ENCODE measurements around the gene USP17L22. TPM values are rescaled to one million over a fixed set of nuclear protein-coding genes. Genes with fewer than 3 reads are reported as not detected.
A peak's percentile ranks its signal among the peaks of the same experiment; 100 is the strongest.
"Not testable (repeated sequence)": the region's sequence is repeated elsewhere in the genome, so short reads cannot be mapped to it uniquely, and the experiment has no call there.

Gene USP17L22, protein sequence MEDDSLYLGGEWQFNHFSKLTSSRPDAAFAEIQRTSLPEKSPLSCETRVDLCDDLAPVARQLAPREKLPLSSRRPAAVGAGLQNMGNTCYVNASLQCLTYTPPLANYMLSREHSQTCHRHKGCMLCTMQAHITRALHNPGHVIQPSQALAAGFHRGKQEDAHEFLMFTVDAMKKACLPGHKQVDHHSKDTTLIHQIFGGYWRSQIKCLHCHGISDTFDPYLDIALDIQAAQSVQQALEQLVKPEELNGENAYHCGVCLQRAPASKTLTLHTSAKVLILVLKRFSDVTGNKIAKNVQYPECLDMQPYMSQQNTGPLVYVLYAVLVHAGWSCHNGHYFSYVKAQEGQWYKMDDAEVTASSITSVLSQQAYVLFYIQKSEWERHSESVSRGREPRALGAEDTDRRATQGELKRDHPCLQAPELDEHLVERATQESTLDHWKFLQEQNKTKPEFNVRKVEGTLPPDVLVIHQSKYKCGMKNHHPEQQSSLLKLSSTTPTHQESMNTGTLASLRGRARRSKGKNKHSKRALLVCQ
- total RNA-seq = not detected in 2 replicates

DNA sequence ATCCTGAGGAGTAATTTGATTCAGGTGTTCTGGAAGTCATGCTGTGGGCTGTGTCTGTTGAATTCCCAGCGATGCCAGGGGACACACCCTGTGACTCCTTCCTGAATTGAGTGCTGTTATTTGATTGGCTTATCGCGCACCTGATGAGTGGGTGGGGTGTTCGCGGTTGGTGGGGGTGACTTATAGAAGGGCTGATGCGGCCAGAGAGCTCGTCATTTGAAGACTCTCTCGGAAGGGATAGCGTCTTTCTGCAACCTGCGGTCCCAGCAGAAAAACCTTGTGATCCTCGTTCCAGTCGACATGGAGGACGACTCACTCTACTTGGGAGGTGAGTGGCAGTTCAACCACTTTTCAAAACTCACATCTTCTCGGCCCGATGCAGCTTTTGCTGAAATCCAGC is at the start of gene USP17L22:
Gene USP17L22, plus strand, starts transcription at position 301 of the 400 bp plus-strand sequence. Its CDS starts 0 bp downstream, at position 301.
- not testable (repeated sequence) for H3K27me3 ChIP-seq (ENCODE audit: control insufficient read depth, insufficient read depth, low read length); FAIRE-seq; DNase-seq (ENCODE audit: low read depth); H3K4me3 ChIP-seq (ENCODE audit: low read depth, low read length); H3K36me3 ChIP-seq (ENCODE audit: control insufficient read depth, insufficient read depth, low read length)

DNA sequence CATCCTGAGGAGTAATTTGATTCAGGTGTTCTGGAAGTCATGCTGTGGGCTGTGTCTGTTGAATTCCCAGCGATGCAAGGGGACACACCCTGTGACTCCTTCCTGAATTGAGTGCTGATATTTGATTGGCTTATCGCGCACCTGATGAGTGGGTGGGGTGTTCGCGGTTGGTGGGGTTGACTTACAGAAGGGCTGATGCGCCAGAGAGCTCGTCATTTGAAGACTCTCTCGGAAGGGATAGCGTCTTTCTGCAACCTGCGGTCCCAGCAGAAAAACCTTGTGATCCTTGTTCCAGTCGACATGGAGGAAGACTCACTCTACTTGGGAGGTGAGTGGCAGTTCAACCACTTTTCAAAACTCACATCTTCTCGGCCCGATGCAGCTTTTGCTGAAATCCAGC is 47.6 kb upstream of the USP17L22 start, which contains the start of gene USP17L12:
Gene USP17L12, plus strand, starts transcription at position 301 of the 400 bp plus-strand sequence. Its CDS starts 0 bp downstream, at position 301.
- H3K27me3 ChIP-seq (ENCODE audit: control insufficient read depth, insufficient read depth, low read length); DNase-seq (ENCODE audit: low read depth); H3K36me3 ChIP-seq (ENCODE audit: control insufficient read depth, insufficient read depth, low read length); FAIRE-seq; H3K4me3 ChIP-seq (ENCODE audit: low read depth, low read length): not testable (repeated sequence)

DNA sequence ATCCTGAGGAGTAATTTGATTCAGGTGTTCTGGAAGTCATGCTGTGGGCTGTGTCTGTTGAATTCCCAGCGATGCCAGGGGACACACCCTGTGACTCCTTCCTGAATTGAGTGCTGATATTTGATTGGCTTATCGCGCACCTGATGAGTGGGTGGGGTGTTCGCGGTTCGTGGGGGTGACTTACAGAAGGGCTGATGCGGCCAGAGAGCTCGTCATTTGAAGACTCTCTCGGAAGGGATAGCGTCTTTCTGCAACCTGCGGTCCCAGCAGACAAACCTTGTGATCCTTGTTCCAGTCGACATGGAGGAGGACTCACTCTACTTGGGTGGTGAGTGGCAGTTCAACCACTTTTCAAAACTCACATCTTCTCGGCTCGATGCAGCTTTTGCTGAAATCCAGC is 42.8 kb upstream of the USP17L22 start, which contains the start of gene USP17L13:
Gene USP17L13, plus strand, starts transcription at position 301 of the 400 bp plus-strand sequence. Its CDS starts 0 bp downstream, at position 301.
- H3K4me3 ChIP-seq (ENCODE audit: low read depth, low read length); FAIRE-seq; H3K27me3 ChIP-seq (ENCODE audit: control insufficient read depth, insufficient read depth, low read length); H3K36me3 ChIP-seq (ENCODE audit: control insufficient read depth, insufficient read depth, low read length); DNase-seq (ENCODE audit: low read depth): not testable (repeated sequence)

DNA sequence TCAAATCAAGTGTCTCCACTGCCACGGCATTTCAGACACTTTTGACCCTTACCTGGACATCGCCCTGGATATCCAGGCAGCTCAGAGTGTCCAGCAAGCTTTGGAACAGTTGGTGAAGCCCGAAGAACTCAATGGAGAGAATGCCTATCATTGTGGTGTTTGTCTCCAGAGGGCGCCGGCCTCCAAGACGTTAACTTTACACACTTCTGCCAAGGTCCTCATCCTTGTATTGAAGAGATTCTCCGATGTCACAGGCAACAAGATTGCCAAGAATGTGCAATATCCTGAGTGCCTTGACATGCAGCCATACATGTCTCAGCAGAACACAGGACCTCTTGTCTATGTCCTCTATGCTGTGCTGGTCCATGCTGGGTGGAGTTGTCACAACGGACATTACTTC is 37.2 kb upstream of the USP17L22 start:
- not testable (repeated sequence) for H3K36me3 ChIP-seq (ENCODE audit: control insufficient read depth, insufficient read depth, low read length); H3K4me3 ChIP-seq (ENCODE audit: low read depth, low read length); H3K27me3 ChIP-seq (ENCODE audit: control insufficient read depth, insufficient read depth, low read length); FAIRE-seq; DNase-seq (ENCODE audit: low read depth)

DNA sequence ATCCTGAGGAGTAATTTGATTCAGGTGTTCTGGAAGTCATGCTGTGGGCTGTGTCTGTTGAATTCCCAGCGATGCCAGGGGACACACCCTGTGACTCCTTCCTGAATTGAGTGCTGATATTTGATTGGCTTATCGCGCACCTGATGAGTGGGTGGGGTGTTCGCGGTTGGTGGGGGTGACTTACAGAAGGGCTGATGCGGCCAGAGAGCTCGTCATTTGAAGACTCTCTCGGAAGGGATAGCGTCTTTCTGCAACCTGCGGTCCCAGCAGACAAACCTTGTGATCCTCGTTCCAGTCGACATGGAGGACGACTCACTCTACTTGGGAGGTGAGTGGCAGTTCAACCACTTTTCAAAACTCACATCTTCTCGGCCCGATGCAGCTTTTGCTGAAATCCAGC is 33.3 kb upstream of the USP17L22 start, which contains the start of gene USP17L15:
Gene USP17L15, plus strand, starts transcription at position 301 of the 400 bp plus-strand sequence. Its CDS starts 0 bp downstream, at position 301.
- not testable (repeated sequence) for H3K27me3 ChIP-seq (ENCODE audit: control insufficient read depth, insufficient read depth, low read length); H3K4me3 ChIP-seq (ENCODE audit: low read depth, low read length); H3K36me3 ChIP-seq (ENCODE audit: control insufficient read depth, insufficient read depth, low read length); FAIRE-seq; DNase-seq (ENCODE audit: low read depth)

DNA sequence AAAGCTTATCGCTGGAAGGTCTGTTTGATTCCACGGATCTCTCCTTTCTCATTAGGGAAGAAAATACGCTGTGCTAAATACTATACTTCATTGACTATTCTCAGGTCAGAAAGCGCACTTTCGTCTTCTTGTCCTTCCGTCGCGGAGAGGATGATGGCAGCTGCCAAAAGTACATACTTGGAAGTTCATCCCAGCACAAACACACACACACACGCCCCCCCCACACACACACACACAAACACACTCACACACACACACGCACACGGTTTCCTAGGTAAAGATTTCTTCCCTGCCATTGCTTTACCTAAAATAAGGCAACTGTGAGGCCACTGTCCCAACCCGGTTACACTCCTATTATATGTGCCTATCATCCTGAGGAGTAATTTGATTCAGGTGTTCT is 29.0 kb upstream of the USP17L22 start:
- peak; percentile 99 for FAIRE-seq

DNA sequence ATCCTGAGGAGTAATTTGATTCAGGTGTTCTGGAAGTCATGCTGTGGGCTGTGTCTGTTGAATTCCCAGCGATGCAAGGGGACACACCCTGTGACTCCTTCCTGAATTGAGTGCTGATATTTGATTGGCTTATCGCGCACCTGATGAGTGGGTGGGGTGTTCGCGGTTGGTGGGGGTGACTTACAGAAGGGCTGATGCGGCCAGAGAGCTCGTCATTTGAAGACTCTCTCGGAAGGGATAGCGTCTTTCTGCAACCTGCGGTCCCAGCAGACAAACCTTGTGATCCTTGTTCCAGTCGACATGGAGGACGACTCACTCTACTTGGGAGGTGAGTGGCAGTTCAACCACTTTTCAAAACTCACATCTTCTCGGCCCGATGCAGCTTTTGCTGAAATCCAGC is 23.8 kb upstream of the USP17L22 start, which contains the start of gene USP17L17:
Gene USP17L17, plus strand, starts transcription at position 301 of the 400 bp plus-strand sequence. Its CDS starts 0 bp downstream, at position 301.
- FAIRE-seq; H3K27me3 ChIP-seq (ENCODE audit: control insufficient read depth, insufficient read depth, low read length); H3K4me3 ChIP-seq (ENCODE audit: low read depth, low read length); DNase-seq (ENCODE audit: low read depth); H3K36me3 ChIP-seq (ENCODE audit: control insufficient read depth, insufficient read depth, low read length): not testable (repeated sequence)

More for the DNA sequence above, 29.0 kb upstream of the USP17L22 start:
- H3K4me3 ChIP-seq (ENCODE audit: low read depth, low read length); H3K36me3 ChIP-seq (ENCODE audit: control insufficient read depth, insufficient read depth, low read length); H3K27me3 ChIP-seq (ENCODE audit: control insufficient read depth, insufficient read depth, low read length); DNase-seq (ENCODE audit: low read depth): not testable (repeated sequence)

DNA sequence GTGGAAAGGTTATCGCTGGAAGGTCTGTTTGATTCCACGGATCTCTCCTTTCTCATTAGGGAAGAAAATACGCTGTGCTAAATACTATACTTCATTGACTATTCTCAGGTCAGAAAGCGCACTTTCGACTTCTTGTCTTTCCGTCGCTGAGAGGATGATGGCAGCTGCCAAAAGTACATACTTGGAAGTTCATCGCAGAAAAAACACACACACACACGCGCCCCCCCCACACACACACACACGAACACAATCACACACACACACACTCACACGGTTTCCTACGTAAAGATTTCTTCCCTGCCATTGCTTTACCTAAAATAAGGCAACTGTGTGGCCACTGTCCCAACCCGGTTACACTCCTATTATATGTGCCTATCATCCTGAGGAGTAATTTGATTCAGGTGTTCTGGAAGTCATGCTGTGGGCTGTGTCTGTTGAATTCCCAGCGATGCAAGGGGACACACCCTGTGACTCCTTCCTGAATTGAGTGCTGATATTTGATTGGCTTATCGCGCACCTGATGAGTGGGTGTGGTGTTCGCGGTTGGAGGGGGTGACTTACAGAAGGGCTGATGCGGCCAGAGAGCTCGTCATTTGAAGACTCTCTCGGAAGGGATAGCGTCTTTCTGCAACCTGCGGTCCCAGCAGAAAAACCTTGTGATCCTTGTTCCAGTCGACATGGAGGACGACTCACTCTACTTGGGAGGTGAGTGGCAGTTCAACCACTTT is 19.3 kb upstream of the USP17L22 start, which contains the start of gene USP17L18:
Gene USP17L18, plus strand, starts transcription at position 678 of the 728 bp plus-strand sequence. Its CDS starts 0 bp downstream, at position 678.
- DNase-seq (ENCODE audit: low read depth); H3K4me3 ChIP-seq (ENCODE audit: low read depth, low read length); H3K27me3 ChIP-seq (ENCODE audit: control insufficient read depth, insufficient read depth, low read length); H3K36me3 ChIP-seq (ENCODE audit: control insufficient read depth, insufficient read depth, low read length): not testable (repeated sequence)
- peak; percentile 96 for FAIRE-seq

DNA sequence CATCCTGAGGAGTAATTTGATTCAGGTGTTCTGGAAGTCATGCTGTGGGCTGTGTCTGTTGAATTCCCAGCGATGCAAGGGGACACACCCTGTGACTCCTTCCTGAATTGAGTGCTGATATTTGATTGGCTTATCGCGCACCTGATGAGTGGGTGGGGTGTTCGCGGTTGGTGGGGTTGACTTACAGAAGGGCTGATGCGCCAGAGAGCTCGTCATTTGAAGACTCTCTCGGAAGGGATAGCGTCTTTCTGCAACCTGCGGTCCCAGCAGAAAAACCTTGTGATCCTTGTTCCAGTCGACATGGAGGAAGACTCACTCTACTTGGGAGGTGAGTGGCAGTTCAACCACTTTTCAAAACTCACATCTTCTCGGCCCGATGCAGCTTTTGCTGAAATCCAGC is 14.3 kb upstream of the USP17L22 start, which contains the start of gene USP17L19:
Gene USP17L19, plus strand, starts transcription at position 301 of the 400 bp plus-strand sequence. Its CDS starts 0 bp downstream, at position 301.
- not testable (repeated sequence) for H3K27me3 ChIP-seq (ENCODE audit: control insufficient read depth, insufficient read depth, low read length); FAIRE-seq; H3K36me3 ChIP-seq (ENCODE audit: control insufficient read depth, insufficient read depth, low read length); H3K4me3 ChIP-seq (ENCODE audit: low read depth, low read length); DNase-seq (ENCODE audit: low read depth)

DNA sequence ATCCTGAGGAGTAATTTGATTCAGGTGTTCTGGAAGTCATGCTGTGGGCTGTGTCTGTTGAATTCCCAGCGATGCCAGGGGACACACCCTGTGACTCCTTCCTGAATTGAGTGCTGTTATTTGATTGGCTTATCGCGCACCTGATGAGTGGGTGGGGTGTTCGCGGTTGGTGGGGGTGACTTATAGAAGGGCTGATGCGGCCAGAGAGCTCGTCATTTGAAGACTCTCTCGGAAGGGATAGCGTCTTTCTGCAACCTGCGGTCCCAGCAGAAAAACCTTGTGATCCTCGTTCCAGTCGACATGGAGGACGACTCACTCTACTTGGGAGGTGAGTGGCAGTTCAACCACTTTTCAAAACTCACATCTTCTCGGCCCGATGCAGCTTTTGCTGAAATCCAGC is 9.6 kb upstream of the USP17L22 start, which contains the start of gene USP17L20:
Gene USP17L20, plus strand, starts transcription at position 301 of the 400 bp plus-strand sequence. Its CDS starts 0 bp downstream, at position 301.
- not testable (repeated sequence) for FAIRE-seq; DNase-seq (ENCODE audit: low read depth); H3K27me3 ChIP-seq (ENCODE audit: control insufficient read depth, insufficient read depth, low read length); H3K4me3 ChIP-seq (ENCODE audit: low read depth, low read length); H3K36me3 ChIP-seq (ENCODE audit: control insufficient read depth, insufficient read depth, low read length)

DNA sequence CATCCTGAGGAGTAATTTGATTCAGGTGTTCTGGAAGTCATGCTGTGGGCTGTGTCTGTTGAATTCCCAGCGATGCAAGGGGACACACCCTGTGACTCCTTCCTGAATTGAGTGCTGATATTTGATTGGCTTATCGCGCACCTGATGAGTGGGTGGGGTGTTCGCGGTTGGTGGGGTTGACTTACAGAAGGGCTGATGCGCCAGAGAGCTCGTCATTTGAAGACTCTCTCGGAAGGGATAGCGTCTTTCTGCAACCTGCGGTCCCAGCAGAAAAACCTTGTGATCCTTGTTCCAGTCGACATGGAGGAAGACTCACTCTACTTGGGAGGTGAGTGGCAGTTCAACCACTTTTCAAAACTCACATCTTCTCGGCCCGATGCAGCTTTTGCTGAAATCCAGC is 4.8 kb upstream of the USP17L22 start, which contains the start of gene USP17L21:
Gene USP17L21, plus strand, starts transcription at position 301 of the 400 bp plus-strand sequence. Its CDS starts 0 bp downstream, at position 301.
- DNase-seq (ENCODE audit: low read depth); H3K4me3 ChIP-seq (ENCODE audit: low read depth, low read length); H3K36me3 ChIP-seq (ENCODE audit: control insufficient read depth, insufficient read depth, low read length); H3K27me3 ChIP-seq (ENCODE audit: control insufficient read depth, insufficient read depth, low read length); FAIRE-seq: not testable (repeated sequence)

DNA sequence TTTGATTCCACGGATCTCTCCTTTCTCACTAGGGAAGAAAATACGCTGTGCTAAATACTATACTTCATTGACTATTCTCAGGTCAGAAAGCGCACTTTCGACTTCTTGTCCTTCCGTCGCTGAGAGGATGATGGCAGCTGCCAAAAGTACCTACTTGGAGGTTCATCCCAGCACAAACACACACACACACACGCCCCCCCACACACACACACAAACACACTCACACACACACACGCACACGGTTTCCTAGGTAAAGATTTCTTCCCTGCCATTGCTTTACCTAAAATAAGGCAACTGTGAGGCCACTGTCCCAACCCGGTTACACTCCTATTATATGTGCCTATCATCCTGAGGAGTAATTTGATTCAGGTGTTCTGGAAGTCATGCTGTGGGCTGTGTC is 4.3 kb downstream of the USP17L22 start:
- FAIRE-seq; H3K4me3 ChIP-seq (ENCODE audit: low read depth, low read length); H3K36me3 ChIP-seq (ENCODE audit: control insufficient read depth, insufficient read depth, low read length); DNase-seq (ENCODE audit: low read depth); H3K27me3 ChIP-seq (ENCODE audit: control insufficient read depth, insufficient read depth, low read length): not testable (repeated sequence)
